ENCODE results near the gene CCDC157.
"Not testable (repeated sequence)": the region's sequence is repeated elsewhere in the genome, so short reads cannot be mapped to it uniquely, and the experiment has no call there.

DNA sequence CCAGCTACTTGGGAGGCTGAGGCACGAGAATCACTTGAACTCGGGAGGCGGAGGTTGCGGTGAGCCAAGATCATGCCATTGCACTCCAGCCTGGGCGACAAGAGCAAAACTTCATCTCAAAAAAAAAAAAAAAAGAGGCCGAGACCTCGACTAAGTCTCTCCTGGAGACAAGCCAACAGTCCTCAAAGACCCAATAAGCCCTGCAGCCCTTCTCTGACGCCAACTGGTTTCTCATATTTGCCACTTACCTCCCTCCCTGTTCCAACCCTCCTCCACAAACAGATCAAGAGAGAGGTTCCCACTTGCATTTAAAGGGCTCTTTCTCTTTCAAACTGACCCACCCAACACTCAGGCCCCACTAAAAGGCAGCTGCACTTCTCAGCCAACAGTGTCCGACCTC lies 18.5 kb upstream of the CCDC157 start:
- TF ChIP-seq POLR2AphosphoS5 (IDR thresholded peaks at IDR 0.05; ENCODE audit: borderline replicate concordance, low read depth, low read length); EZH2 (IDR thresholded peaks at IDR 0.05): not testable (repeated sequence)
